Neural progenitor cell (in vitro differentiated cells): Measurements from ENCODE around the gene PCNX3.

Experiments used
- EZH2 ChIP-seq: fragments of 200-600 bp; sonication (generic); IDR thresholded peaks from 2 replicates; pipeline ENCODE4 v1.6.1; 2017; ENCODE audit warnings: antibody characterized with exemption, mild to moderate bottlenecking, moderate library complexity
- TF ChIP-seq, protein P1 (sequence below): fragments of 200-600 bp; sonication (generic); IDR thresholded peaks from 2 replicates; pipeline ENCODE4 v1.5.1; 2017; ENCODE audit warnings: antibody characterized with exemption, mild to moderate bottlenecking

GRCh38 chr11:65629579-65629978 is 14.0 kb downstream of the PCNX3 start:
- TF ChIP-seq, protein P1, sequence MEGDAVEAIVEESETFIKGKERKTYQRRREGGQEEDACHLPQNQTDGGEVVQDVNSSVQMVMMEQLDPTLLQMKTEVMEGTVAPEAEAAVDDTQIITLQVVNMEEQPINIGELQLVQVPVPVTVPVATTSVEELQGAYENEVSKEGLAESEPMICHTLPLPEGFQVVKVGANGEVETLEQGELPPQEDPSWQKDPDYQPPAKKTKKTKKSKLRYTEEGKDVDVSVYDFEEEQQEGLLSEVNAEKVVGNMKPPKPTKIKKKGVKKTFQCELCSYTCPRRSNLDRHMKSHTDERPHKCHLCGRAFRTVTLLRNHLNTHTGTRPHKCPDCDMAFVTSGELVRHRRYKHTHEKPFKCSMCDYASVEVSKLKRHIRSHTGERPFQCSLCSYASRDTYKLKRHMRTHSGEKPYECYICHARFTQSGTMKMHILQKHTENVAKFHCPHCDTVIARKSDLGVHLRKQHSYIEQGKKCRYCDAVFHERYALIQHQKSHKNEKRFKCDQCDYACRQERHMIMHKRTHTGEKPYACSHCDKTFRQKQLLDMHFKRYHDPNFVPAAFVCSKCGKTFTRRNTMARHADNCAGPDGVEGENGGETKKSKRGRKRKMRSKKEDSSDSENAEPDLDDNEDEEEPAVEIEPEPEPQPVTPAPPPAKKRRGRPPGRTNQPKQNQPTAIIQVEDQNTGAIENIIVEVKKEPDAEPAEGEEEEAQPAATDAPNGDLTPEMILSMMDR, result no peak
- no peak for TF ChIP-seq EZH2
